DND-41 (cell line): ENCODE data around the gene ELMO3.

Source experiments
- ATAC-seq: fragments of 200-7000 bp; cut with Tn5 transposase; 3 replicates; pipeline ENCODE4 v1.9.1; 2021; ENCODE audit warnings: low read depth; ENCODE audit not compliant: insufficient read depth
- DNase-seq: peaks from one replicate; pipeline ENCODE4 v3.0.0-alpha.2; 2020
- H2AFZ ChIP-seq: 2 replicates; pipeline ENCODE4 v1.6.0; 2012; ENCODE audit warnings: low read depth, low read length
- H3K27ac ChIP-seq: 2 replicates; pipeline ENCODE4 v1.5.1; 2012; ENCODE audit warnings: low read length, inconsistent platforms
- H3K27me3 ChIP-seq: fragments of 200-600 bp; sonication (generic); 2 replicates; pipeline ENCODE4 v1.6.0; 2012; ENCODE audit warnings: low read length, mild to moderate bottlenecking, inconsistent platforms; ENCODE audit not compliant: insufficient read depth, poor library complexity
- H3K36me3 ChIP-seq: 2 replicates; pipeline ENCODE4 v1.5.1; 2012; ENCODE audit warnings: low read length, inconsistent platforms; ENCODE audit not compliant: insufficient read depth
- H3K4me1 ChIP-seq: 2 replicates; pipeline ENCODE4 v1.5.1; 2012; ENCODE audit warnings: mild to moderate bottlenecking, low read length; ENCODE audit not compliant: insufficient read depth
- H3K4me2 ChIP-seq: 2 replicates; pipeline ENCODE4 v1.6.0; 2012; ENCODE audit warnings: mild to moderate bottlenecking, moderate library complexity, low read length, inconsistent platforms; ENCODE audit not compliant: insufficient read depth
- H3K4me3 ChIP-seq, 2 experiments: fragments of 200-600 bp in 1 of 2; shearing (Covaris generic) in 1 of 2; 2 replicates each; pipeline ENCODE4 v1.5.1; 2012 to 2016; ENCODE audit warnings: inconsistent platforms in 2 of 2, low read length in 2 of 2, mild to moderate bottlenecking in 2 of 2, low read depth in 1 of 2, moderate library complexity in 1 of 2
- H3K79me2 ChIP-seq: 2 replicates; pipeline ENCODE4 v1.6.0; 2012; ENCODE audit warnings: low read length, inconsistent platforms; ENCODE audit not compliant: insufficient read depth
- H3K9ac ChIP-seq: 2 replicates; pipeline ENCODE4 v1.6.0; 2012; ENCODE audit warnings: low read depth, mild to moderate bottlenecking, inconsistent platforms, low read length, moderate library complexity
- H3K9me3 ChIP-seq: 2 replicates; pipeline ENCODE4 v1.5.1; 2012; ENCODE audit warnings: low read length, moderate library complexity, mild to moderate bottlenecking, inconsistent platforms; ENCODE audit not compliant: insufficient read depth, severe bottlenecking
- H4K20me1 ChIP-seq: 2 replicates; pipeline ENCODE4 v1.6.0; 2012; ENCODE audit warnings: low read length; ENCODE audit not compliant: insufficient read depth
- CTCF ChIP-seq: IDR thresholded peaks from 2 replicates; pipeline ENCODE4 v1.5.1; 2012; ENCODE audit warnings: borderline replicate concordance, low read length, moderate library complexity, mild to moderate bottlenecking; ENCODE audit not compliant: poor library complexity, severe bottlenecking; ENCODE audit errors: extremely low read depth
- EZH2 ChIP-seq: IDR thresholded peaks from 3 replicates; pipeline ENCODE4 v1.6.1; 2012; ENCODE audit warnings: borderline replicate concordance, low read depth, mild to moderate bottlenecking, moderate library complexity, low read length, inconsistent platforms; ENCODE audit not compliant: severe bottlenecking

The ELMO3 gene

GRCh38 chr16:67185651-67186134 is 13.2 kb upstream of the ELMO3 start:
- Histone ChIP-seq H3K9ac (peak overlapping the region; percentile 9; the same call in 1 of the 2 replicates), H3K4me3 (peak overlapping the region in 1 of 2 experiments; percentile 87; a peak in 2 of 4 replicates), H2AFZ (peak overlapping the region; percentile 40; the same call in 1 of the 2 replicates), H3K79me2 (peaks cover 24% of the 10 kb centered on the region), H3K36me3 (no peaks in the 10 kb centered on the region), H3K9me3 (no peaks in the 10 kb centered on the region), H3K4me1 (peaks cover 47% of the 10 kb centered on the region), H4K20me1 (peaks cover 3% of the 10 kb centered on the region; the same call in 1 of the 2 replicates), H3K27me3 (no peaks in the 10 kb centered on the region), H3K27ac (no peak overlapping the region), H3K4me2 (peak overlapping the region; percentile 99)
- no peak for DNase-seq
- no peak for TF ChIP-seq EZH2
- TF ChIP-seq CTCF = no peak
- ATAC-seq = no peak

GRCh38 chr16:67186550-67186950 is 12.4 kb upstream of the ELMO3 start:
- Histone ChIP-seq H3K9me3 (no peaks in the 10 kb centered on the region), H4K20me1 (peaks cover 3% of the 10 kb centered on the region; the same call in 1 of the 2 replicates), H3K9ac (no peak overlapping the region), H3K4me3 (no peak overlapping the region), H3K27ac (no peak overlapping the region), H3K4me1 (peaks cover 47% of the 10 kb centered on the region), H3K79me2 (peaks cover 20% of the 10 kb centered on the region), H2AFZ (no peak overlapping the region), H3K27me3 (no peaks in the 10 kb centered on the region), H3K4me2 (no peak overlapping the region), H3K36me3 (no peaks in the 10 kb centered on the region)
- ATAC-seq = no peak
- no peak for TF ChIP-seq CTCF
- TF ChIP-seq EZH2 = no peak
- no peak for DNase-seq

GRCh38 chr16:67187175-67187890 is 11.6 kb upstream of the ELMO3 start:
- peaks cover 2% of the 10 kb centered on the region; the same call in 1 of the 2 replicates for H3K36me3 ChIP-seq
- H3K4me1 ChIP-seq = peaks cover 43% of the 10 kb centered on the region
- no peak overlapping the region for H3K4me3 ChIP-seq
- TF ChIP-seq CTCF = no peak
- no peak for TF ChIP-seq EZH2
- no peak overlapping the region for H3K27ac ChIP-seq
- DNase-seq = no peak
- ATAC-seq = no peak
- no peak overlapping the region for H3K9ac ChIP-seq
- H3K27me3 ChIP-seq = no peaks in the 10 kb centered on the region
- H2AFZ ChIP-seq = no peak overlapping the region
- H3K4me2 ChIP-seq = no peak overlapping the region
- no peaks in the 10 kb centered on the region for H3K9me3 ChIP-seq
- H4K20me1 ChIP-seq = peaks cover 3% of the 10 kb centered on the region
- peaks cover 23% of the 10 kb centered on the region for H3K79me2 ChIP-seq
